T-helper 1 cell treated with Interleukin-12 subunit alpha and Interleukin-12 subunit beta and Interleukin-4 antibody, amounts not matched to agents 30 ng/mL and 1 ng/mL, for 36 hours (primary cell): ENCODE measurements around the gene RPIA. TPM values are rescaled to one million over a fixed set of nuclear protein-coding genes. Genes with fewer than 3 reads are reported as not detected.

Experiments
- intact Hi-C: fragments of 100-400 bp; cut with micrococcal nuclease; formaldehyde crosslinking; loops from one replicate; pipeline ENCODE4 v1.15.1; 2024
- total RNA-seq: library from RNA; stranded (reverse); gene quantifications from 2 replicates; pipeline ENCODE4 v1.2.3, GENCODE V29; 2022

Gene RPIA
- total RNA-seq, 1 donor from 2014 or later: 39.4 TPM

- intact Hi-C loops: no loop called here
Measured at GRCh38 chr2:88683160-88684021, 8.1 kb upstream of the RPIA start.

- intact Hi-C loops: no loop called here
Measured at GRCh38 chr2:88684519-88684918, 7.0 kb upstream of the RPIA start.

- intact Hi-C loops: no loop called here
Measured at GRCh38 chr2:88686320-88686719, 5.2 kb upstream of the RPIA start.

DNA sequence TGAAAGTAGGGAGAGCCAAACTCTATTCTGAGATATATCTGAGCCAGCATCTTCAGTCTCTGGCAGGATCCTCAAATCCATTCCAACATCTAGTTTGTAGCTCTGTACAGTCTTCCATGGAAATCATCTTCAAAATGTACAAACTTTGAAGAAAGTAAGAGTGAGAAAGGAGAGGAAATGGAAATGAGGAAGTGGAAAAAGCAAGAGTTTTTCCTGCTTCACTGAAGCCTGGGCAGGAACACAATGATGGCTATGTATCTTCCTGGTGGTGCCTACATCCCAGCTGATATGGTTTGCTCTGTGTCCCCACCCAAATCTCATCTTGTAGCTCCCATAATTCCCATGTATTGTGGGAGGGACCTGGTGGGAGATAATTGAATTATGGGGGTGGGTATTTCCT, 4.1 kb upstream of the RPIA start:
- intact Hi-C loops: no loop called here

DNA sequence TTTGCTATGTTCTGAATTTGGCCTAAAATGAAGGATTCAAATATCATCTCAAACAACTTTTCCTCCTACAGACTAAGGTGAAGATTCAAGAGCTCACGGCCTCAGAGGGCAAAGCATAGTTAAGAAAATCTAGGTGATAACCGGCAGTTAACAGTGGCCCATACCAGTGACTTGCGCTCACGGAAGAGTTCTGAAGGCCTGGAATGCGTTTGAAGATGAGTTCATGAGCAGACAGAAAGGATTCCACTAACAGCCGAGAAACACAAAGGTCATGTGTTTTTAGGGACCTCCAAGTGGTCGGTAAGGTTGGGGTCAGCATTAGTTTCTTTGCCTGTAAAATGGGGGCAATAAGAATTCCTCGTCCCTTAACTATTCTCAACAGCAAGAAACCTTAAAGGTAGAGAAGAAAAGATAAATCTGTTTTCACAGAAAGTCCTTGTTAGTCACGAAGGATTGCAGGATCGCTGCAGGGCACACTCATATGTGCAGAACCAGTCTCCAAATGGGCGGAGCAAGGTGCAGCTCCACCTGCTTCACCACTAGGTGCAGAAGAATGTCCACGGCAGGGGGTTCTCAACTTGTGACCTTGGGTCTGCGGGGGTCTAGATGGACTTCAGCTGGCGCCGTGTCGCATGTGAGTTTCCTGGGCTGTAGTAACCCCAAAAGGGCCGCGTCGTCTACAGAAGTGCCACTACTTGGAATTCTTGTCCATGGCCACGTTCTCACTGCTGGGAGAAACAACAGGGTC, 708 bp upstream of the RPIA start:
- intact Hi-C loops: loop anchor here (1.0 to 2.0 kb wide), 7 partner anchors 21 to 674 kb away; partner anchors contain the start of genes EIF2AK3, KRCC1 and RNU2-63P

DNA sequence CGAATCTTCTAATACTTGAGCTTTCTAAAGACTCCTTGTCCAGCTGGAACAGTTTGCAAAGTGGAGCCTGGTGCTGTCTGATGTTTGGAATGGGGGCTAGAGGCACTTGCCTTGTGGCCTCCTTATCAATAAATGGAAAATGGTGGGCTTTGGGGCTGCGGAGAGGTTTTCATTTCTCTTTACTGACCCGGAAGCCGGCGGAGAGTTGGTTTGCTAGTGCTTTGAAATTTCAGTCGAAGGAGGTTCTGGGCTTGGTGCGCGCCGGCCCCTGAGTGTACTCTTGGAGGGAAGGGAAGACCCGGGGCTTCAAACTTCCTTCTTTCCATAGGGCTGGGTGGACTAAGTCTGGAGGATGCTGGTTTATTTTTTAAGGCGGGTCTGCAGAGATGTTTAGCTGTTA, 714 bp downstream of the RPIA start:
- intact Hi-C loops: no loop called here

- intact Hi-C loops: no loop called here
Measured at GRCh38 chr2:88693911-88694414, 2.5 kb downstream of the RPIA start.

DNA sequence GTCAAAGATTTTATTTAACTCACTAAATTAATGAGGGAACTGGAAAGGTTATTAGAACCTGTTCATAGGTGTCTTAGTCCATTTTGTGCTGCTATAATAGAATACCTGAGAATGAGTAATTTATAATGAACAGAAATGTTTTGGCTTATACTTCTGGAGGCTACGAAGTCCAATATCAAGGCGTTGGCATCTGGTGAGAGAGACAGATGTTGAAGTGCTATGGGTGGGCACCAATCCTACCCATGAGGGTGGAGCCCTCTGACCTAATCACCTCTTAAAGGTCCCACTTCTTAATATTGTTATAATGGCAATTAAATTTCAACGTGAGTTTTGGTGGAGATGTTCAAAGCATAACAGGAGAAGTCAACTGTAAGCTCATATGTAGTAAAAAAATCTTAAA, 5.1 kb downstream of the RPIA start:
- intact Hi-C loops: no loop called here

DNA sequence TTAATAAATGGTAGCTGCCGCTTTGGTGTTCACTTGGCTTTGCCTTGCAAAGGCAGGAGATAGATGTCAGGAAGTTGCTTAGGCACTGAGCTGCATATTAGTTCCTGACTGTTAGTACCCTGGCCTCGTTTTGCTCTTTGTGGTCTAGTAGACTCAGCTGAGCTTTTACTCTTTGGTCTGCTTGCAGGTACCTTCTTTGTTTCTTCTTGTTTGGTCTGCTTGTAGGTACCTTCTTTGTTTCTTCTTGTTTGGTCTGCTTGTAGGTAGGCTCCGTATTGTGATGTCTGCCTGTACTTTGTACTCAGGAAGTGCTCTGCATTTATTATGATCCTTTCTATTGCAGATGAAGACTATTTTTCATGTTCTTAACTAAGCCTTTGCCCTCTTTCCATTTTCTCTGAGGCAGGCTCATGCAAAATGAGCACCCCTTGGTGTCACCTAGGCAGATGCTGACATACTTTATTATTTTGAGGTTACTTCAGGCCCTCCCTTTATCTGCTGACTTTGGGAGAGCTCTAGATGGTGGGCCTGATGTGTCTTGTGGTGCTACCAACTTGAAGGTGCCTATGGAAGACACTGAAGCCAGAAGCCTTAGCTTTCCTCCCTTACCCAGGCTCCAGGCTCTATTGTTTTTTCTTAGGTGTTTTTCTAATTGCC, 6.0 kb downstream of the RPIA start:
- intact Hi-C loops: no loop called here

- intact Hi-C loops: no loop called here
Measured at GRCh38 chr2:88698027-88698413, 6.5 kb downstream of the RPIA start.

DNA sequence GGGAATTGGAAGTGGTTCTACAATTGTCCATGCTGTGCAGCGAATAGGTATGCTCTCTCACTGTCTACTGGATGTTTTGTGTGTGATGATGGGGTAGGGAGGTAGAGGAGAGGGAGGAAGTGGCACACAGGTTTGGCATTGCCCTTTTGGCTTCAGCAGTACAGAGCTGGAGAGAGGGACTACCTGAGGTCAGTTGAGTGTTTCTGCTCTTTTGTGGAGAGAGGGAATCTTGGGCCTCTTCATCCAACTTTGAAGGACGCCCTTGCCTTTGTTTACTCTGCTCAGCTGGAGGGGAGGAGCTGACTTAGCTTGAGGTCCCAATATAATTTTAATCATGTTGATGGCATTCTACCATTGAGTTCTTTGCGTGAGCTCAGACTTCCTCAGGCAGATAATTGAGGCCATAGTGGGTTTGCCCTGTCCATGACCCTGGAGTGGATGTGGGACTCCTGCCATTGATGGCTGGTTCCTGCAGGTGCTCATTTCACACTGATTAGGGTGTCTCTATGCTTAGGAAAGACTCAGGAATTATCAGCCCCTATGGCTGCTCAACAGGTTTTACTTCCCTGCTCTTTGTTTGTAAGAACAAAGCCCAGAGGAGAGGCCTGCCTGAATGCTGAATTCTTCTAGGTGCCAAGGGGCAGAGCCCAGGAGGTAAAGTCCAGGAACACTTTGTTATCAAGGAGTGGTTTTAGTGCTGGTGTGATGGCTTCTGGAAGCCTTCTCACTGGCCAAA, 7.2 kb downstream of the RPIA start:
- intact Hi-C loops: no loop called here

GRCh38 chr2:88707003-88707402, 15.5 kb downstream of the RPIA start:
- intact Hi-C loops: no loop called here

DNA sequence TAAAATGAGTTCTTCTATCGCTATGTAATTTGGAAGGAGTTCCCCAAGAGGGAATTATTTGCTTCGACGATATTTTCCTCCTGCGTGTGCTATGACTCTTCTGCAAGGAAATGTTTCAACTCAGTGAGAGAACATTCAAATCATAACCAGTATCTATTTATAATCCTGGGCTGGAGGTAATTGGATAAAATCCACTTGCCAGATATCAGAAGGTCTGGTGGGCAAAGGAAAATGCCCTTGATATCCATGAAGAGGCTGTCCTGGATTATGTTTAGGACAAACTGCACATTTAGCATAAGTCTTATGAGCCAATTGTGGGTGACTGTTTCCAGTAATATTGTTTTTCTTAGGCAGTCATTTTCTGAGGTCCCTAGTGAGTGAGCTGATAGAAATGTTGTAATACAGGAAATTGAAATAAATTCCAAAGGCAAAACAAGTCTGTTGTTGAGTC, 17.7 kb downstream of the RPIA start:
- intact Hi-C loops: no loop called here

DNA sequence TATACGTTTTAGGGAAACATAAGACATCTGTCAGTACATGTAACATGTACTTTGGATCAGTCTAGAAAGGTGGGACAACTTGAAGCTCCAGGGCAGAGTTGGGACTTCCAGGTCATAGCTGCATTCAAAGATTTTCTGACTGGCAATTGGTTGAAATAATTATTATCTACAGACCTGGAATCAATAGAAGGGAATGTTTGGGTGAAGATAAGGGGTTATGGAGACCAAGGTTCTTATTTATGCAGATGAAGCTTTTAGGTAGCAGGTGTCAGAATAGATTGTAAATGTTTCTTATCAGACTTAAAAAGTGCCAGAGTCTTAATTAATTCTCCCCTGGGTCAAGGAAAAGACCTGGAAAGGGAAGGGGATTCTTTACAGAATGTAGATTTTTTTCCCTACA, 19.8 kb downstream of the RPIA start:
- intact Hi-C loops: no loop called here

DNA sequence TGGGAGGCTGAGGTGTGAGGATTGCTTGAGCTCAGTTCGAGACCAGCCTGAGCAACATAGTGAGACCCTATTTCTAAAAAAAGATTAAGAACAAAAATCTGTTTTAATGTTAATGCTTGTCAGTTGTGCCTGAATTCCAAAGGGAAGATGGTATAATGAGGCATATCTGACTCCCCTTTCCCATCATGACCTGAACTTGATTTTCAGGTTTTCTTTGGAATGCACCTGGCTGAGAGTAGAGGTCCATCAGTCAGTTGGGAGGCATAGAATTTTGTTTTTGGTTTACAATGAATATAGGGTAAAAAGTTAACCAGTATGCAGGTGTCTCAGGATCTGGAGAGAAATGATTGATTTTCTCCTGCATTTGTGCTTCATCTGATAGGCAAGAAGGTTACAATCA, 20.4 kb downstream of the RPIA start:
- intact Hi-C loops: no loop called here

GRCh38 chr2:88713408-88713807, 21.9 kb downstream of the RPIA start:
- intact Hi-C loops: no loop called here

DNA sequence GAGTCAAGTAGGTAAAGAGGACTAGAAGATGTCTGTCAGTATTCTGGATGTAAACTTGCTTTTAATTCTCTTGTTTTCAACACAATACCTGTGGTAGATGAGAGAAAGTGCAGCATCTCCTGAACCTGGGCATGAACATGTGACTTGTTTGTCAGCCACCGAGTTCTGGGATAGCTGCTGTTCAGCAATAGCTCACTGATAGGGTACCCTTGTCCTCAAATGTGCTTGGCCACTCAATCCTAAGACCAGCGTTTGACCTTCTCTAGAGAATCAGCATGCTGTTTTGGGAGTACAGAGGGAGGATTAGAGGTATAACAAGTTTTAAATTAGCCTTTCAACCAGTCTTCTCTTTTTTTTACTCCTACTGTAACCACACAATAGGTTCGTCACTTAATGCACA, 23.2 kb downstream of the RPIA start:
- intact Hi-C loops: no loop called here

DNA sequence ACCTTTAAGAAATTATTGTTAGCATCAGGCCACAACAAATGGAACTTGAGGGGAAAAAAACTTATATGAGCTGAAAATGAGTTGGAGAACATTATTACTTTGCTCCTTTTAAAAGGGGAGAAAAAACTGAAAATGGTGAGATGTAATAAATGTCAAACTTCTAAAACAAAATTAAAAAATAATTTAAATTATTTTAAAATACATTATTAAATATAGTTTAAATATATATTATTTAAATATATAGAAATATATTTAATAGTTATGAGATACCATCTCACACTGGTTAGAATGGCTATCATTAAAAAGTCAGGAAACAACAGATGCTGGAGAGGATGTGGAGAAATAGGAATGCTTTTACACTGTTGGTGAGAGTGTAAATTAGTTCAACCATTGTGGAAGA, 28.9 kb downstream of the RPIA start:
- intact Hi-C loops: no loop called here

- intact Hi-C loops: no loop called here
Measured at GRCh38 chr2:88721268-88721667, 29.8 kb downstream of the RPIA start.

GRCh38 chr2:88724643-88725332, 33.3 kb downstream of the RPIA start:
- intact Hi-C loops: no loop called here
